ENCODE results near the gene RAMP3.

RAMP3 gene

GRCh38 chr7:45132708-45133320, 24.8 kb upstream of the RAMP3 start:
- no peaks in the 10 kb centered on the region for H3K4me1 ChIP-seq (ENCODE audit: control insufficient read depth, insufficient read depth, low read length)
- no CpG with 5 or more reads among the region's 8 CpGs for WGBS (ENCODE audit: insufficient coverage, insufficient read length)
- no peaks in the 10 kb centered on the region for H3K36me3 ChIP-seq (ENCODE audit: control insufficient read depth, insufficient read depth, low read length)
- H3K27me3 ChIP-seq (ENCODE audit: control insufficient read depth, insufficient read depth, low read length): no peaks in the 10 kb centered on the region
- no peaks in the 10 kb centered on the region for H3K9me3 ChIP-seq (ENCODE audit: control insufficient read depth, insufficient read depth, low read length)
- no peak overlapping the region for H3K4me3 ChIP-seq (ENCODE audit: low read length)
- H3K27ac ChIP-seq (ENCODE audit: low read length): no peak overlapping the region
- no peak for DNase-seq (ENCODE audit: low read depth, low spot score)

- H3K36me3 ChIP-seq (ENCODE audit: control insufficient read depth, insufficient read depth, low read length): no peaks in the 10 kb centered on the region
- no peak for DNase-seq (ENCODE audit: low read depth, low spot score)
- no peak overlapping the region for H3K27ac ChIP-seq (ENCODE audit: low read length)
- H3K9me3 ChIP-seq (ENCODE audit: control insufficient read depth, insufficient read depth, low read length): no peaks in the 10 kb centered on the region
- no CpG with 5 or more reads among the region's 4 CpGs for WGBS (ENCODE audit: insufficient coverage, insufficient read length)
- H3K4me1 ChIP-seq (ENCODE audit: control insufficient read depth, insufficient read depth, low read length): no peaks in the 10 kb centered on the region
- no peaks in the 10 kb centered on the region for H3K27me3 ChIP-seq (ENCODE audit: control insufficient read depth, insufficient read depth, low read length)
- H3K4me3 ChIP-seq (ENCODE audit: low read length): no peak overlapping the region
Observed at GRCh38 chr7:45133352-45133751, 24.2 kb upstream of the RAMP3 start.

- H3K36me3 ChIP-seq (ENCODE audit: control insufficient read depth, insufficient read depth, low read length): no peaks in the 10 kb centered on the region
Observed at GRCh38 chr7:45133877-45134276, 23.7 kb upstream of the RAMP3 start.

GRCh38 chr7:45136106-45137060, 21.2 kb upstream of the RAMP3 start:
- DNase-seq (ENCODE audit: low read depth, low spot score): peak; percentile 64
- H3K9me3 ChIP-seq (ENCODE audit: control insufficient read depth, insufficient read depth, low read length): no peaks in the 10 kb centered on the region
- WGBS (ENCODE audit: insufficient coverage, insufficient read length): no CpG with 5 or more reads among the region's 9 CpGs

More at GRCh38 chr7:45133877-45134276, 23.7 kb upstream of the RAMP3 start:
- no peak for DNase-seq (ENCODE audit: low read depth, low spot score)
- no peaks in the 10 kb centered on the region for H3K27me3 ChIP-seq (ENCODE audit: control insufficient read depth, insufficient read depth, low read length)
- no peaks in the 10 kb centered on the region for H3K4me1 ChIP-seq (ENCODE audit: control insufficient read depth, insufficient read depth, low read length)
- no peaks in the 10 kb centered on the region for H3K9me3 ChIP-seq (ENCODE audit: control insufficient read depth, insufficient read depth, low read length)
- H3K27ac ChIP-seq (ENCODE audit: low read length): no peak overlapping the region
- no peak overlapping the region for H3K4me3 ChIP-seq (ENCODE audit: low read length)
- WGBS (ENCODE audit: insufficient coverage, insufficient read length): no CpG with 5 or more reads among the region's 7 CpGs

GRCh38 chr7:45138433-45139267, 18.9 kb upstream of the RAMP3 start:
- Histone ChIP-seq H3K9me3 (ENCODE audit: control insufficient read depth, insufficient read depth, low read length) (no peaks in the 10 kb centered on the region), H3K27ac (ENCODE audit: low read length) (no peak overlapping the region), H3K36me3 (ENCODE audit: control insufficient read depth, insufficient read depth, low read length) (no peaks in the 10 kb centered on the region), H3K4me1 (ENCODE audit: control insufficient read depth, insufficient read depth, low read length) (no peaks in the 10 kb centered on the region), H3K27me3 (ENCODE audit: control insufficient read depth, insufficient read depth, low read length) (no peaks in the 10 kb centered on the region), H3K4me3 (ENCODE audit: low read length) (no peak overlapping the region)
- WGBS (ENCODE audit: insufficient coverage, insufficient read length): no CpG with 5 or more reads among the region's 10 CpGs
- no peak for DNase-seq (ENCODE audit: low read depth, low spot score)

More at GRCh38 chr7:45136106-45137060, 21.2 kb upstream of the RAMP3 start:
- Histone ChIP-seq H3K27me3 (ENCODE audit: control insufficient read depth, insufficient read depth, low read length) (no peaks in the 10 kb centered on the region), H3K4me1 (ENCODE audit: control insufficient read depth, insufficient read depth, low read length) (no peaks in the 10 kb centered on the region), H3K27ac (ENCODE audit: low read length) (no peak overlapping the region), H3K36me3 (ENCODE audit: control insufficient read depth, insufficient read depth, low read length) (no peaks in the 10 kb centered on the region), H3K4me3 (ENCODE audit: low read length) (no peak overlapping the region)

DNA sequence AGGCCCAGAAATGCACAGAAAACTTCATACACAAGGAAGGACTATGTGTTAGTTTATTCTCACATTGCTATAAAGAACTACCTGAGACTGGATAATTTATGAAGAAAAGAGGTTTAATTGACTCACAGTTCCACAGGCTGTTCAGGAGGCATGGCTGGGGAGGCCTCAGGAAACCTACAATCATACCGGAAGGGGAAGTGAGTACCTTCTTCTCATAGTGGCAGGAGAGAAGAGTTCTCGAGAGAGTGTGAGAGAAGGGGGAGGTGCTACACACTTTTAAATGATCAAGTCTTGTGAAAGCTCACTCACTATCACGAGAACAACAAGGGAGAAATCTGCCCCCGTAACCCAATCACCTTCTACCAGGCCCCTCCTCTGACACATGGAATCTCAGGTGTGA, 16.8 kb upstream of the RAMP3 start:
- no peak overlapping the region for H3K27ac ChIP-seq (ENCODE audit: low read length)

GRCh38 chr7:45143616-45144015, 14.0 kb upstream of the RAMP3 start:
- Histone ChIP-seq H3K9me3 (ENCODE audit: control insufficient read depth, insufficient read depth, low read length) (no peaks in the 10 kb centered on the region), H3K4me3 (ENCODE audit: low read length) (no peak overlapping the region), H3K27ac (ENCODE audit: low read length) (no peak overlapping the region), H3K36me3 (ENCODE audit: control insufficient read depth, insufficient read depth, low read length) (no peaks in the 10 kb centered on the region), H3K4me1 (ENCODE audit: control insufficient read depth, insufficient read depth, low read length) (no peaks in the 10 kb centered on the region), H3K27me3 (ENCODE audit: control insufficient read depth, insufficient read depth, low read length) (no peaks in the 10 kb centered on the region)
- DNase-seq (ENCODE audit: low read depth, low spot score): no peak
- WGBS (ENCODE audit: insufficient coverage, insufficient read length): no CpG with 5 or more reads among the region's 4 CpGs

More for the DNA sequence above, 16.8 kb upstream of the RAMP3 start:
- Histone ChIP-seq H3K9me3 (ENCODE audit: control insufficient read depth, insufficient read depth, low read length) (no peaks in the 10 kb centered on the region), H3K27me3 (ENCODE audit: control insufficient read depth, insufficient read depth, low read length) (no peaks in the 10 kb centered on the region), H3K36me3 (ENCODE audit: control insufficient read depth, insufficient read depth, low read length) (no peaks in the 10 kb centered on the region), H3K4me1 (ENCODE audit: control insufficient read depth, insufficient read depth, low read length) (no peaks in the 10 kb centered on the region), H3K4me3 (ENCODE audit: low read length) (no peak overlapping the region)
- no CpG with 5 or more reads among the region's 4 CpGs for WGBS (ENCODE audit: insufficient coverage, insufficient read length)
- no peak for DNase-seq (ENCODE audit: low read depth, low spot score)

GRCh38 chr7:45145881-45146280, 11.7 kb upstream of the RAMP3 start:
- Histone ChIP-seq H3K36me3 (ENCODE audit: control insufficient read depth, insufficient read depth, low read length) (no peaks in the 10 kb centered on the region), H3K9me3 (ENCODE audit: control insufficient read depth, insufficient read depth, low read length) (no peaks in the 10 kb centered on the region), H3K27me3 (ENCODE audit: control insufficient read depth, insufficient read depth, low read length) (no peaks in the 10 kb centered on the region), H3K4me1 (ENCODE audit: control insufficient read depth, insufficient read depth, low read length) (no peaks in the 10 kb centered on the region), H3K27ac (ENCODE audit: low read length) (no peak overlapping the region), H3K4me3 (ENCODE audit: low read length) (no peak overlapping the region)
- no CpG with 5 or more reads among the region's 7 CpGs for WGBS (ENCODE audit: insufficient coverage, insufficient read length)
- DNase-seq (ENCODE audit: low read depth, low spot score): no peak

GRCh38 chr7:45146531-45147379, 10.8 kb upstream of the RAMP3 start:
- H3K36me3 ChIP-seq (ENCODE audit: control insufficient read depth, insufficient read depth, low read length): no peaks in the 10 kb centered on the region
- no peaks in the 10 kb centered on the region for H3K4me1 ChIP-seq (ENCODE audit: control insufficient read depth, insufficient read depth, low read length)
- DNase-seq (ENCODE audit: low read depth, low spot score): no peak
- H3K27ac ChIP-seq (ENCODE audit: low read length): no peak overlapping the region
- no peaks in the 10 kb centered on the region for H3K9me3 ChIP-seq (ENCODE audit: control insufficient read depth, insufficient read depth, low read length)
- no peaks in the 10 kb centered on the region for H3K27me3 ChIP-seq (ENCODE audit: control insufficient read depth, insufficient read depth, low read length)
- no CpG with 5 or more reads among the region's 19 CpGs for WGBS (ENCODE audit: insufficient coverage, insufficient read length)
- no peak overlapping the region for H3K4me3 ChIP-seq (ENCODE audit: low read length)

Measured in iPS DF 6.9 (cell line).